Thoracic aorta (tissue), 2 donors: Measurements from ENCODE around the gene ELOVL5. TPM values are rescaled to one million over a fixed set of nuclear protein-coding genes. Genes with fewer than 3 reads are reported as not detected.

Experiments
- ATAC-seq: fragments of 150-250 bp; one replicate; pipeline ENCODE4 v1.8.0; 2017; ENCODE audit warnings: low read depth; ENCODE audit not compliant: insufficient number of reproducible peaks, low FRiP score
- DNase-seq: peaks from one replicate; pipeline ENCODE4 v3.0.0-alpha.2; 2020; ENCODE audit warnings: low spot score
- H3K27ac ChIP-seq, 2 donors: fragments of 200-600 bp; sonication (generic); 1 replicate in 1 of 2; 2 replicates in 1 of 2; pipeline ENCODE4 v1.5.1; 2016; ENCODE audit warnings: mild to moderate bottlenecking in 2 of 2, moderate library complexity in 2 of 2
- H3K27me3 ChIP-seq: fragments of 200-600 bp; sonication (generic); replicated peaks from 2 replicates; pipeline ENCODE4 v1.6.0; 2016; ENCODE audit warnings: mild to moderate bottlenecking; ENCODE audit not compliant: insufficient read depth
- H3K36me3 ChIP-seq: fragments of 200-600 bp; sonication (generic); one replicate; pipeline ENCODE4 v1.5.1; 2016
- H3K4me1 ChIP-seq, 2 donors: fragments of 200-600 bp; sonication (generic); 1 replicate in 1 of 2; 2 replicates in 1 of 2; pipeline versions ENCODE4 v1.5.1 to v1.6.0; 2016; ENCODE audit warnings: low read depth in 2 of 2, mild to moderate bottlenecking in 1 of 2; ENCODE audit not compliant: control insufficient read depth in 1 of 2
- H3K4me3 ChIP-seq: fragments of 200-600 bp; sonication (generic); 2 replicates; pipeline ENCODE4 v1.5.1; 2016; ENCODE audit warnings: mild to moderate bottlenecking
- H3K9me3 ChIP-seq: fragments of 200-600 bp; sonication (generic); 2 replicates; pipeline ENCODE4 v1.5.1; 2016
- total RNA-seq, 2 donors: library from RNA; depleted of rRNA; stranded (reverse); fragments of >200 nt; gene quantifications; one replicate each; pipeline versions ENCODE4 v1.1.0 to v1.2.3, GENCODE V29; 2016
- TF ChIP-seq, protein P1 (sequence below): fragments of 200-600 bp; sonication (generic); IDR thresholded peaks from one replicate; pipeline ENCODE4 v1.5.1; 2019; ENCODE audit warnings: antibody characterized with exemption

The ELOVL5 gene, protein sequence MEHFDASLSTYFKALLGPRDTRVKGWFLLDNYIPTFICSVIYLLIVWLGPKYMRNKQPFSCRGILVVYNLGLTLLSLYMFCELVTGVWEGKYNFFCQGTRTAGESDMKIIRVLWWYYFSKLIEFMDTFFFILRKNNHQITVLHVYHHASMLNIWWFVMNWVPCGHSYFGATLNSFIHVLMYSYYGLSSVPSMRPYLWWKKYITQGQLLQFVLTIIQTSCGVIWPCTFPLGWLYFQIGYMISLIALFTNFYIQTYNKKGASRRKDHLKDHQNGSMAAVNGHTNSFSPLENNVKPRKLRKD
- total RNA-seq, result 10 to 100 TPM; 61.1 to 86.8 TPM

- ATAC-seq, result peak; percentile 99
- TF ChIP-seq, protein P1, sequence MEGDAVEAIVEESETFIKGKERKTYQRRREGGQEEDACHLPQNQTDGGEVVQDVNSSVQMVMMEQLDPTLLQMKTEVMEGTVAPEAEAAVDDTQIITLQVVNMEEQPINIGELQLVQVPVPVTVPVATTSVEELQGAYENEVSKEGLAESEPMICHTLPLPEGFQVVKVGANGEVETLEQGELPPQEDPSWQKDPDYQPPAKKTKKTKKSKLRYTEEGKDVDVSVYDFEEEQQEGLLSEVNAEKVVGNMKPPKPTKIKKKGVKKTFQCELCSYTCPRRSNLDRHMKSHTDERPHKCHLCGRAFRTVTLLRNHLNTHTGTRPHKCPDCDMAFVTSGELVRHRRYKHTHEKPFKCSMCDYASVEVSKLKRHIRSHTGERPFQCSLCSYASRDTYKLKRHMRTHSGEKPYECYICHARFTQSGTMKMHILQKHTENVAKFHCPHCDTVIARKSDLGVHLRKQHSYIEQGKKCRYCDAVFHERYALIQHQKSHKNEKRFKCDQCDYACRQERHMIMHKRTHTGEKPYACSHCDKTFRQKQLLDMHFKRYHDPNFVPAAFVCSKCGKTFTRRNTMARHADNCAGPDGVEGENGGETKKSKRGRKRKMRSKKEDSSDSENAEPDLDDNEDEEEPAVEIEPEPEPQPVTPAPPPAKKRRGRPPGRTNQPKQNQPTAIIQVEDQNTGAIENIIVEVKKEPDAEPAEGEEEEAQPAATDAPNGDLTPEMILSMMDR, result no peak
- Histone ChIP-seq H3K9me3 (no peaks in the 10 kb centered on the region), H3K27me3 (no peaks in the 10 kb centered on the region), H3K4me3 (peak within 1 kb of the TSS; percentile 91), H3K27ac (peak within 1 kb of the TSS; percentile 98 to 99), H3K36me3 (no peaks in the 10 kb centered on the region), H3K4me1 (peaks cover 4 to 27% of the 10 kb centered on the region in 2 donors)
- DNase-seq, result peak; percentile 99
Measured at GRCh38 chr6:53348371-53349208, at the start of gene ELOVL5. TSS of gene ELOVL5 (minus strand) at chr6:53348950. CDS start at chr6:53295699, 53,251 bp downstream.

GRCh38 chr6:53397283-53397682 is 48.5 kb upstream of the ELOVL5 start:
- H3K27ac ChIP-seq, result no peak overlapping the region

DNA sequence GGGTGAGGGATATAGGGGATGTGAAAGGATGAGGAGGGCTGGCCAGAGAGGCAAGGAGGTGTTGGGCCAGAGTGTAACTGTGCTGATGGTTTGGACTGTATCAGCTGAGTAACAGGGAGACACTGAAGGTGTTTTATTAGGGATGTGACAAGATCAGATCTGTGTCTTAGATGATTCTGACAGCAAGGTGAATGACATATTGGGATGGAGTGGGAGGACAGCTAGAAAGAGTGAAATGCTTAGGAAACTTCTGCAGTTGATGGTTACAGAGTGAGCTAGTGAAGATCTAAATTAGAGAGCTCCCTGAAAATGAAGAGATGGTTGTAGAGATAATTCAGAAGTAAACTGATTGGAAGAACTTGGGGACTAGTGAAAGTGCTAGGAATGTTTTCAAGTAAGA is 47.2 kb upstream of the ELOVL5 start:
- DNase-seq (no peak), ATAC-seq (no peak)
- TF ChIP-seq, protein P1, result no peak
- H3K36me3 ChIP-seq, result no peaks in the 10 kb centered on the region
- no peaks in the 10 kb centered on the region for H3K27me3 ChIP-seq
- no peak overlapping the region for H3K4me3 ChIP-seq
- H3K9me3 ChIP-seq, result no peaks in the 10 kb centered on the region
- no peak overlapping the region for H3K27ac ChIP-seq
- no peaks in the 10 kb centered on the region for H3K4me1 ChIP-seq

More at GRCh38 chr6:53397283-53397682, 48.5 kb upstream of the ELOVL5 start:
- H3K9me3 ChIP-seq, result no peaks in the 10 kb centered on the region
- no peaks in the 10 kb centered on the region for H3K36me3 ChIP-seq
- TF ChIP-seq, protein P1, result no peak
- H3K4me1 ChIP-seq, result no peaks in the 10 kb centered on the region
- DNase-seq (no peak), ATAC-seq (no peak)
- H3K27me3 ChIP-seq, result no peaks in the 10 kb centered on the region
- H3K4me3 ChIP-seq, result no peak overlapping the region

- Histone ChIP-seq H3K36me3 (no peaks in the 10 kb centered on the region), H3K9me3 (no peaks in the 10 kb centered on the region), H3K27ac (no peak overlapping the region), H3K27me3 (no peaks in the 10 kb centered on the region), H3K4me1 (no peaks in the 10 kb centered on the region), H3K4me3 (no peak overlapping the region)
- TF ChIP-seq, protein P1, result no peak
- ATAC-seq, result no peak
- DNase-seq, result no peak
Measured at GRCh38 chr6:53394704-53395103, 46.0 kb upstream of the ELOVL5 start.

DNA sequence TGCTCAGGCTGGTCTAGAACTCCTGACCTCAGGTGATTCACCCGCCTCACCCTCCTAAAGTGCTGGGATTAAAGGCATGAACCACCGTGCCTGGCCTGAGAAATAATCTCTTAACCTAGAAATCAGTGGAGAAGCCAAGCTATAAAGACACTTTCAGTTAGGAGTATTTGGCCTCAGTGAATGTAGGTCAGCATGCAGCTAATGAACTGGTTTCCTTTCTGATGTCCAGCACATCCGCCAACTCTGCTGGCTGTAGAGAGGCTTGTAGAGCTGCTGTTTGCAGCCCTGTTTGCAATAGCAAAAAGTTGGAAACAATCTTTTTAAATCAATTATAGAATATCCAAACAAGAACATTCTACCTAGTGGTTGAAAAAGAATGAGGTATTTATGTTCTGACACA is 42.4 kb upstream of the ELOVL5 start:
- DNase-seq, result no peak
- no peak for ATAC-seq
- TF ChIP-seq, protein P1, result no peak
- H3K4me3 ChIP-seq, result no peak overlapping the region
- no peaks in the 10 kb centered on the region for H3K9me3 ChIP-seq
- H3K36me3 ChIP-seq, result no peaks in the 10 kb centered on the region
- no peaks in the 10 kb centered on the region for H3K27me3 ChIP-seq
- H3K4me1 ChIP-seq, result no peaks in the 10 kb centered on the region
- no peak overlapping the region for H3K27ac ChIP-seq
